Panc1 (cell line): ENCODE results near the gene FAM204A. TPM values are rescaled to one million over a fixed set of nuclear protein-coding genes. Genes with fewer than 3 reads are reported as not detected.

ENCODE experiments used
- ATAC-seq: fragments of 200-7000 bp; cut with Tn5 transposase; 2 replicates; pipeline ENCODE4 v1.9.1; 2020; ENCODE audit warnings: mild to moderate bottlenecking, moderate library complexity
- BruUV-seq: library from RNA; stranded (reverse); fragments of 400-500 nt; replicated peaks from 2 replicates; lab custom pipeline; 2021; lab: Mats Ljungman, UMichigan
- CTCF ChIA-PET: fragments of 300-600 bp; sonication (Branson Sonifier 250); formaldehyde crosslinking; loops from one replicate; lab custom pipeline; 2022; ENCODE audit warnings: antibody characterized with exemption; lab: Charles Lee
- POLR2A ChIA-PET: fragments of 300-600 bp; sonication (Branson Sonifier 250); formaldehyde crosslinking; loops from one replicate; lab custom pipeline; 2022; ENCODE audit warnings: antibody characterized with exemption; lab: Charles Lee
- DNase-seq: peaks from one replicate; pipeline ENCODE4 v3.0.0-alpha.2; 2010; ENCODE audit warnings: low read depth, low spot score
- H3K27ac ChIP-seq: 2 replicates; pipeline ENCODE4 v1.5.1; 2011; ENCODE audit warnings: mild to moderate bottlenecking, low read length, inconsistent platforms
- H3K27me3 ChIP-seq: fragments of 200-500 bp; sonication (Bioruptor generic); 2 replicates; pipeline ENCODE4 v1.6.0; 2014; ENCODE audit warnings: low read length, inconsistent platforms; ENCODE audit not compliant: control insufficient read depth, insufficient read depth
- H3K36me3 ChIP-seq: fragments of 200-500 bp; sonication (Bioruptor generic); 2 replicates; pipeline ENCODE4 v1.5.1; 2014; ENCODE audit warnings: inconsistent platforms, mild to moderate bottlenecking, low read length, moderate library complexity; ENCODE audit not compliant: control insufficient read depth, insufficient read depth
- H3K4me1 ChIP-seq: 2 replicates; pipeline ENCODE4 v1.5.1; 2011; ENCODE audit warnings: inconsistent platforms, mild to moderate bottlenecking, low read length, moderate library complexity; ENCODE audit not compliant: control insufficient read depth, insufficient read depth
- H3K4me3 ChIP-seq, 2 experiments: 2 replicates each; pipeline ENCODE4 v1.5.1; 2011 to 2012; ENCODE audit warnings: low read depth in 2 of 2, low read length in 2 of 2, mild to moderate bottlenecking in 2 of 2, inconsistent platforms in 1 of 2, moderate library complexity in 1 of 2
- H3K9me3 ChIP-seq: fragments of 200-500 bp; sonication (Bioruptor generic); 2 replicates; pipeline ENCODE4 v1.5.1; 2014; ENCODE audit warnings: low read depth, mild to moderate bottlenecking, inconsistent platforms, low read length, moderate library complexity; ENCODE audit not compliant: control insufficient read depth, insufficient read depth
- POLR2AphosphoS5 ChIP-seq: IDR thresholded peaks from 2 replicates; pipeline ENCODE4 v1.6.1; 2012; ENCODE audit warnings: mild to moderate bottlenecking, low read depth, low read length, moderate library complexity
- SIN3A ChIP-seq: IDR thresholded peaks from 2 replicates; pipeline ENCODE4 v1.6.1; 2012; ENCODE audit warnings: low read depth, mild to moderate bottlenecking, low read length, moderate library complexity, borderline replicate concordance; ENCODE audit not compliant: insufficient read depth
- TCF7L2 ChIP-seq: IDR thresholded peaks from 2 replicates; pipeline ENCODE4 v1.6.1; 2011; ENCODE audit warnings: mild to moderate bottlenecking, low read depth, low read length, inconsistent platforms
- in situ Hi-C: cut with HindIII; loops from 2 replicates; pipeline ENCODE4 v1.10.0; 2016; ENCODE audit warnings: low sequenced_read_pairs, low pct_unique_long_range_greater_than_20kb
- intact Hi-C: fragments of 100-400 bp; cut with micrococcal nuclease; formaldehyde crosslinking; loops from one replicate; pipeline ENCODE4 v1.10.0; 2022; ENCODE audit not compliant: unreplicated experiment
- total RNA-seq: library from RNA; stranded (reverse); gene quantifications from one replicate; pipeline ENCODE4 v1.2.1, GENCODE V29; 2021; ENCODE audit not compliant: unreplicated experiment
- TF ChIP-seq, protein P1 (sequence below), 2 experiments: IDR thresholded peaks; 2 replicates each; pipeline ENCODE4 v1.6.1; 2011 to 2012; ENCODE audit warnings: low read depth in 2 of 2, control low read depth in 1 of 2, low read length in 1 of 2, mild to moderate bottlenecking in 1 of 2, moderate library complexity in 1 of 2; ENCODE audit not compliant: insufficient read depth in 1 of 2
- TF ChIP-seq, protein P2 (sequence below): fragments of 450-650 bp; IDR thresholded peaks from 2 replicates; pipeline ENCODE4 v1.5.1; 2017; ENCODE audit warnings: mild to moderate bottlenecking

FAM204A gene
- total RNA-seq, 1 experiment from 2014 or later, result 69.1 TPM

DNA sequence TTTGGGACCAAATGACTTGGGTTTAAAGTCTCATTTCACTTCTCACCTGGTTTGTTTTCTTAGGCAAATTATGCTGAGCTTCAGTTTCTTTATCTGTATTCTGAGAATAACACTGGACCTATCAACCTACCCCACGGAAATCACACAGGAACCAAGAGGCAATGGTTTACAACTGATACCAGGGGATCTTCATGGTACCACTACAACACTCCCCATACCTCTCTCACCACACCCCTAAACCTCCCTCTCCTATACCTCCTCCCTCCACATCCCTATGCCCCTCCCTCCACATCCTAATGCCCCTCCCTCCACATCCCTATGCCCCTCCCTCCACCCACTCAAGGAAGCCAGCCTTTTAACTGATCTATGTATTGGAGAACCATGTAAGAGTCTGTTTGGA, 9.9 kb downstream of the FAM204A start:
- H3K36me3 ChIP-seq, result peaks cover 43% of the 10 kb centered on the region
- no peak overlapping the region for H3K27ac ChIP-seq
- CTCF ChIA-PET, result no interaction called here
- no TSS peak for BruUV-seq
- POLR2A ChIA-PET, result no interaction called here
- no peaks in the 10 kb centered on the region; the same call in 1 of the 2 replicates for H3K4me1 ChIP-seq
- H3K4me3 ChIP-seq, result no peak overlapping the region
- DNase-seq, result no peak
- H3K27me3 ChIP-seq, result no peaks in the 10 kb centered on the region
- H3K9me3 ChIP-seq, result no peaks in the 10 kb centered on the region
- ATAC-seq, result no peak
- in situ Hi-C loops (no loop called here), intact Hi-C loops (no loop called here)
- TF ChIP-seq TCF7L2 (no peak), POLR2AphosphoS5 (no peak), SIN3A (no peak)
- TF ChIP-seq, protein P1, sequence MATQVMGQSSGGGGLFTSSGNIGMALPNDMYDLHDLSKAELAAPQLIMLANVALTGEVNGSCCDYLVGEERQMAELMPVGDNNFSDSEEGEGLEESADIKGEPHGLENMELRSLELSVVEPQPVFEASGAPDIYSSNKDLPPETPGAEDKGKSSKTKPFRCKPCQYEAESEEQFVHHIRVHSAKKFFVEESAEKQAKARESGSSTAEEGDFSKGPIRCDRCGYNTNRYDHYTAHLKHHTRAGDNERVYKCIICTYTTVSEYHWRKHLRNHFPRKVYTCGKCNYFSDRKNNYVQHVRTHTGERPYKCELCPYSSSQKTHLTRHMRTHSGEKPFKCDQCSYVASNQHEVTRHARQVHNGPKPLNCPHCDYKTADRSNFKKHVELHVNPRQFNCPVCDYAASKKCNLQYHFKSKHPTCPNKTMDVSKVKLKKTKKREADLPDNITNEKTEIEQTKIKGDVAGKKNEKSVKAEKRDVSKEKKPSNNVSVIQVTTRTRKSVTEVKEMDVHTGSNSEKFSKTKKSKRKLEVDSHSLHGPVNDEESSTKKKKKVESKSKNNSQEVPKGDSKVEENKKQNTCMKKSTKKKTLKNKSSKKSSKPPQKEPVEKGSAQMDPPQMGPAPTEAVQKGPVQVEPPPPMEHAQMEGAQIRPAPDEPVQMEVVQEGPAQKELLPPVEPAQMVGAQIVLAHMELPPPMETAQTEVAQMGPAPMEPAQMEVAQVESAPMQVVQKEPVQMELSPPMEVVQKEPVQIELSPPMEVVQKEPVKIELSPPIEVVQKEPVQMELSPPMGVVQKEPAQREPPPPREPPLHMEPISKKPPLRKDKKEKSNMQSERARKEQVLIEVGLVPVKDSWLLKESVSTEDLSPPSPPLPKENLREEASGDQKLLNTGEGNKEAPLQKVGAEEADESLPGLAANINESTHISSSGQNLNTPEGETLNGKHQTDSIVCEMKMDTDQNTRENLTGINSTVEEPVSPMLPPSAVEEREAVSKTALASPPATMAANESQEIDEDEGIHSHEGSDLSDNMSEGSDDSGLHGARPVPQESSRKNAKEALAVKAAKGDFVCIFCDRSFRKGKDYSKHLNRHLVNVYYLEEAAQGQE (IDR thresholded peaks at IDR 0.05; ENCODE audit: insufficient read depth in 1 of 2, low read depth in 2 of 2, low read length in 1 of 2), result no peak
- TF ChIP-seq, protein P2, sequence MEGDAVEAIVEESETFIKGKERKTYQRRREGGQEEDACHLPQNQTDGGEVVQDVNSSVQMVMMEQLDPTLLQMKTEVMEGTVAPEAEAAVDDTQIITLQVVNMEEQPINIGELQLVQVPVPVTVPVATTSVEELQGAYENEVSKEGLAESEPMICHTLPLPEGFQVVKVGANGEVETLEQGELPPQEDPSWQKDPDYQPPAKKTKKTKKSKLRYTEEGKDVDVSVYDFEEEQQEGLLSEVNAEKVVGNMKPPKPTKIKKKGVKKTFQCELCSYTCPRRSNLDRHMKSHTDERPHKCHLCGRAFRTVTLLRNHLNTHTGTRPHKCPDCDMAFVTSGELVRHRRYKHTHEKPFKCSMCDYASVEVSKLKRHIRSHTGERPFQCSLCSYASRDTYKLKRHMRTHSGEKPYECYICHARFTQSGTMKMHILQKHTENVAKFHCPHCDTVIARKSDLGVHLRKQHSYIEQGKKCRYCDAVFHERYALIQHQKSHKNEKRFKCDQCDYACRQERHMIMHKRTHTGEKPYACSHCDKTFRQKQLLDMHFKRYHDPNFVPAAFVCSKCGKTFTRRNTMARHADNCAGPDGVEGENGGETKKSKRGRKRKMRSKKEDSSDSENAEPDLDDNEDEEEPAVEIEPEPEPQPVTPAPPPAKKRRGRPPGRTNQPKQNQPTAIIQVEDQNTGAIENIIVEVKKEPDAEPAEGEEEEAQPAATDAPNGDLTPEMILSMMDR, result no peak

DNA sequence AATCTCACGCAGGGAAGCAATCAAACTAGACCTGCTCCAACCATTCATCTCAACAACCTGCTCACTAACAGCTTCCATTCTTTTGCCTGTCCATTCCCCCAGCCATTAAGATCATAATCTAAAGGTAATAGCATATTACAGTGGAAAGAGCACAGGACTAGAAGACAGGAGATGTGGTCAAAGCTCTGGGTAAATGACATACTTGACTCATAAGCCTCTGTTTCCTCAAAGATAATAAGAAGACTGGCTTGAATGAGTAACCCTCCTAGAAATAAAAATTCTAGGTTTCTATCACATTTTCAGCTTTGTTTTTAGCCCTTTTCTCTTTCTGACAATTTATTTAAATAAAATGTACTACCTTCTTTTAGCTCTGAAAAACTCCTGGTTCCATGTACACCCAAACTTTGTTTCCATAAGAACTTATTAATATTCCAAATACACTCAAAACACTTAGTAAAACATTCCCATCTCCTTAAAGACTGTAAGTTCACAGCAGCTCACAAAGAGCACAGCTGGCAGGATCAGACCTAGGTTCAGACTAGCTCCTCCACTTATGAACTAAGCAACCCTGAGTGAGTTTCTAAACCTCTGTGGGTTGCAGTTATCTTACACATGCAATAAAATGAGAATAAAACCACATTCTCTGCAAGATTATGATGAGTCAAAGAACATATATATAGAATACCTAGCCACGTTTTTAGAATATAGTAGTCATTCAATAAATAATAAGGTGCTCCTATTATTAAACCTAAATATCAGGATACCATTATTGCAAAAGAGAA, 11.6 kb downstream of the FAM204A start:
- ChIA-PET POLR2A (no interaction called here), CTCF (no interaction called here)
- intact Hi-C loops, result no loop called here
- in situ Hi-C loops, result no loop called here
- DNase-seq (no peak), ATAC-seq (no peak)
- Histone ChIP-seq H3K4me1 (no peaks in the 10 kb centered on the region; the same call in 1 of the 2 replicates), H3K36me3 (peaks cover 36% of the 10 kb centered on the region), H3K4me3 (no peak overlapping the region), H3K27ac (no peak overlapping the region), H3K27me3 (no peaks in the 10 kb centered on the region), H3K9me3 (no peaks in the 10 kb centered on the region)
- TF ChIP-seq, protein P2, result no peak
- TF ChIP-seq TCF7L2, result no peak
- TF ChIP-seq, protein P1 (IDR thresholded peaks at IDR 0.05; ENCODE audit: insufficient read depth in 1 of 2, low read depth in 2 of 2, low read length in 1 of 2), result no peak
- TF ChIP-seq SIN3A, result no peak
- TF ChIP-seq POLR2AphosphoS5, result no peak
- BruUV-seq, result no TSS peak
